ENCODE results near the gene NRIP1.

DNA sequence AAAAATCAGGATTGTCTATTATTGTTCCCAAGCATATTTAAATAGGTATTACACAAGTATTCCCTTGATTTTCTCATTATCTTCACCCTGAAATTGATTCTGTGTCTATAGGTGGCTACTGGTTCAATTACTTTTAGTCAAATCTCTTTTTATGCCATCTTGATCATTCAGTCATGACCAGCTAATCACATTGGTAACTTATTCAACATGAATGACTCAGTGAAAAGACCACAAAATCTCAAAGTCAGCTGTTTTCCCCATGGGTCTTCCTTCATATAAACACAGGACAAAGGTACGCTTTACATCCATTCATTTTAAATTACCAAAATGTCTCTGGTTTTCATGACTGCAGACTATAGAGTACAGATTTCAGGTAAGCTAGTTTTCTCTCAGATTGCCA, 23.7 kb upstream of the NRIP1 start:
- no peak for TF ChIP-seq SIN3A (IDR thresholded peaks at IDR 0.05; ENCODE audit: low read depth, low read length)
- no peak for TF ChIP-seq ZBED1 (IDR thresholded peaks at IDR 0.05; ENCODE audit: borderline replicate concordance)
- TF ChIP-seq CTCF (IDR thresholded peaks at IDR 0.05 in 2 of 3, conservative IDR thresholded peaks at IDR 0.05 in 1 of 3; ENCODE audit: control insufficient read depth in 2 of 3, extremely low read depth in 1 of 3, insufficient read depth in 1 of 3, low read depth in 3 of 3, low read length in 3 of 3): no peak
- no peak for TF ChIP-seq MTA3 (IDR thresholded peaks at IDR 0.05; ENCODE audit: borderline replicate concordance, low read length)

Measured in GM12878 (cell line).